Keratinocyte (primary cell): Measurements from ENCODE around the gene LRRC38. TPM values are rescaled to one million over a fixed set of nuclear protein-coding genes. Genes with fewer than 3 reads are reported as not detected.

Experiments
- DNase-seq: peaks from one replicate; pipeline ENCODE4 v3.0.0-alpha.2; 2011; ENCODE audit warnings: low read depth, missing footprints, low spot score
- FAIRE-seq: peaks from 2 replicates; lab custom pipeline; 2011; peaks lifted over from hg19 to GRCh38; lab: Jason Lieb, UNC
- H2AFZ ChIP-seq: 2 replicates; pipeline ENCODE4 v1.6.0; 2012; ENCODE audit warnings: low read length, control low read depth, inconsistent platforms; ENCODE audit not compliant: control insufficient read depth
- H3K27ac ChIP-seq: 2 replicates; pipeline ENCODE4 v1.5.1; 2011; ENCODE audit warnings: low read length; ENCODE audit not compliant: control insufficient read depth, insufficient read depth
- H3K27me3 ChIP-seq: 3 replicates; pipeline ENCODE4 v1.6.0; 2011; ENCODE audit warnings: low read length; ENCODE audit not compliant: control insufficient read depth, insufficient read depth; ENCODE audit errors: extremely low read depth
- H3K36me3 ChIP-seq, 2 experiments: 2 replicates in 1 of 2; 3 replicates in 1 of 2; pipeline ENCODE4 v1.5.1; 2011; ENCODE audit warnings: low read length in 2 of 2, mild to moderate bottlenecking in 1 of 2; ENCODE audit not compliant: control insufficient read depth in 2 of 2, insufficient read depth in 2 of 2; ENCODE audit errors: extremely low read depth in 1 of 2
- H3K4me1 ChIP-seq: 3 replicates; pipeline ENCODE4 v1.5.1; 2011; ENCODE audit warnings: low read length; ENCODE audit not compliant: control insufficient read depth, insufficient read depth; ENCODE audit errors: extremely low read depth
- H3K4me2 ChIP-seq: 3 replicates; pipeline ENCODE4 v1.6.0; 2011; ENCODE audit warnings: low read depth, low read length; ENCODE audit not compliant: control insufficient read depth, insufficient read depth; ENCODE audit errors: extremely low read depth
- H3K4me3 ChIP-seq, 3 experiments: fragments of 200-600 bp in 1 of 3; sonication (generic) in 1 of 3; 2 replicates in 2 of 3; 3 replicates in 1 of 3; pipeline ENCODE4 v1.5.1; 2011 to 2016; ENCODE audit warnings: low read length in 3 of 3, mild to moderate bottlenecking in 3 of 3, control low read depth in 2 of 3, inconsistent platforms in 1 of 3, low read depth in 1 of 3, mixed read lengths in 1 of 3, mixed run types in 1 of 3, moderate library complexity in 1 of 3; ENCODE audit not compliant: control insufficient read depth in 2 of 3, insufficient read depth in 2 of 3; ENCODE audit errors: extremely low read depth in 1 of 3
- H3K79me2 ChIP-seq: 2 replicates; pipeline ENCODE4 v1.6.0; 2012; ENCODE audit warnings: low read length; ENCODE audit not compliant: control insufficient read depth, insufficient read depth
- H3K9ac ChIP-seq: 3 replicates; pipeline ENCODE4 v1.6.0; 2011; ENCODE audit warnings: low read length; ENCODE audit not compliant: control insufficient read depth, insufficient read depth; ENCODE audit errors: extremely low read depth
- H3K9me1 ChIP-seq: 3 replicates; pipeline ENCODE4 v1.6.0; 2011; ENCODE audit warnings: low read length; ENCODE audit not compliant: control insufficient read depth, insufficient read depth; ENCODE audit errors: extremely low read depth
- H3K9me3 ChIP-seq: 2 replicates; pipeline ENCODE4 v1.5.1; 2012; ENCODE audit warnings: low read depth, low read length; ENCODE audit not compliant: control insufficient read depth
- H4K20me1 ChIP-seq: 3 replicates; pipeline ENCODE4 v1.6.0; 2011; ENCODE audit warnings: low read length; ENCODE audit not compliant: control insufficient read depth, insufficient read depth; ENCODE audit errors: extremely low read depth
- CTCF ChIP-seq, 3 experiments: IDR thresholded peaks in 1 of 3; conservative IDR thresholded peaks in 1 of 3; optimal IDR thresholded peaks in 1 of 3; 2 replicates in 2 of 3; 3 replicates in 1 of 3; pipeline versions ENCODE3 to v1.5.1; 2011; ENCODE audit warnings: low read length in 3 of 3, mild to moderate bottlenecking in 3 of 3, moderate library complexity in 2 of 3, control low read depth in 1 of 3, inconsistent platforms in 1 of 3; ENCODE audit not compliant: insufficient read depth in 2 of 3; ENCODE audit errors: extremely low read depth in 1 of 3
- EZH2 ChIP-seq: IDR thresholded peaks from one replicate; pipeline ENCODE4 v1.6.1; 2012; ENCODE audit warnings: inconsistent platforms, mild to moderate bottlenecking, low read length, moderate library complexity
- dilution Hi-C: fragments of 300-500 bp; cut with MboI; formaldehyde crosslinking; loops from one replicate; pipeline ENCODE4 v1.7.0; 2020; ENCODE audit warnings: low sequenced_read_pairs; ENCODE audit not compliant: extremely low pct_ligation_motif_present
- polyA plus RNA-seq, 5 experiments: library from polyadenylated mRNA; depleted of rRNA in 3 of 5; stranded (reverse) in 3 of 5; stranded (forward) in 1 of 5; unstranded in 1 of 5; fragments of >200 nt; gene quantifications; 1 replicate in 1 of 5; 2 replicates in 3 of 5; 3 replicates in 1 of 5; pipeline versions ENCODE4 v1.2.1 to v1.2.3, GENCODE V29; 2011 to 2012; ENCODE audit warnings: missing spikeins in 2 of 5, low read depth in 1 of 5, low replicate concordance in 1 of 5

Gene LRRC38
- polyA plus RNA-seq, 1 donor (not counting 4 experiments of a cell fraction or from before 2014, with no cell fraction given) = not detected

- Histone ChIP-seq H3K9me3 (no peaks in the 10 kb centered on the region), H3K4me3 (no peak overlapping the region), H3K9ac (no peak overlapping the region), H3K9me1 (no peaks in the 10 kb centered on the region), H3K36me3 (no peaks in the 10 kb centered on the region), H3K27ac (no peak overlapping the region), H4K20me1 (no peaks in the 10 kb centered on the region), H2AFZ (no peak overlapping the region), H3K27me3 (no peaks in the 10 kb centered on the region), H3K4me2 (no peak overlapping the region), H3K4me1 (no peaks in the 10 kb centered on the region), H3K79me2 (no peaks in the 10 kb centered on the region)
- TF ChIP-seq CTCF (optimal IDR thresholded peaks at IDR 0.05 in 1 of 3, IDR thresholded peaks at IDR 0.05 in 1 of 3, conservative IDR thresholded peaks at IDR 0.05 in 1 of 3; ENCODE audit: extremely low read depth in 1 of 3, insufficient read depth in 2 of 3, low read length in 3 of 3) (no peak), EZH2 (no peak)
- FAIRE-seq (no peak), DNase-seq (no peak)
- dilution Hi-C loops = no loop called here
These were observed 14.5 kb upstream of the LRRC38 start for GRCh38 chr1:13528320-13528719.

- H3K9me3 ChIP-seq = no peaks in the 10 kb centered on the region
- TF ChIP-seq EZH2 (no peak), CTCF (optimal IDR thresholded peaks at IDR 0.05 in 1 of 3, IDR thresholded peaks at IDR 0.05 in 1 of 3, conservative IDR thresholded peaks at IDR 0.05 in 1 of 3; ENCODE audit: extremely low read depth in 1 of 3, insufficient read depth in 2 of 3, low read length in 3 of 3) (no peak)
- no peaks in the 10 kb centered on the region for H3K4me1 ChIP-seq
- no peaks in the 10 kb centered on the region for H3K36me3 ChIP-seq
- H3K4me2 ChIP-seq = no peak overlapping the region
- no peaks in the 10 kb centered on the region for H3K9me1 ChIP-seq
- no peak for DNase-seq
- H3K9ac ChIP-seq = no peak overlapping the region
- H3K27ac ChIP-seq = no peak overlapping the region
- no peak for FAIRE-seq
- H3K4me3 ChIP-seq = no peak overlapping the region
- dilution Hi-C loops = no loop called here
- no peaks in the 10 kb centered on the region for H4K20me1 ChIP-seq
- H3K79me2 ChIP-seq = no peaks in the 10 kb centered on the region
- H2AFZ ChIP-seq = no peak overlapping the region
- H3K27me3 ChIP-seq = no peaks in the 10 kb centered on the region
These were observed 10.1 kb upstream of the LRRC38 start for GRCh38 chr1:13523780-13524477.
